Measurements from ENCODE around the gene KLHL17.

Gene KLHL17

DNA sequence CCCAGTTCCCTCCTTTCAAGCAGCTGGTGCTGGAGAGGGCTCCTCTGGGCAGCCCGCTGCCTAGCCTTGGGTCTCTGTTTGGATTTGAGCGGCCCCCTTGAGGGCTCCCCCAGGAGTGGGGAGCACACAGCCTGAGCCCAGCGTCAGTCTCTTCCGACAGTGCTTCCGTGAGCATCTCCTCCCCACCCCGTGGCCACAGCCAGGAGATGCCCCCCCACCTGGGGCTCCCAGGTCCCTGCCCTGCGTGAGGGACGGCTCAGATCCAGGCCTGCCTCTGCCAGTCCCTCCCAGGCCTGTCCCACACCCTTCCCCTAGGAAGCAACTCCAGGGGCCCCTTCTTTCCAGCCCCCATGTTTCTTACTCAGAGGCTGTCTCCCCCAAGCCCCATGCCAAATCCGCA, 33.1 kb upstream of the KLHL17 start:
- Histone ChIP-seq H3K9me2 (ENCODE audit: low read depth, low read length) (no peaks in the 10 kb centered on the region), H3K27me3 (ENCODE audit: insufficient read depth, low read length) (0 out of 2 replicates have a peak, but pooled peaks cover 5% of the 10 kb centered on the region), H3K4me3 (ENCODE audit: low read depth, low read length, poor library complexity, severe bottlenecking) (no peak overlapping the region), H3F3A (ENCODE audit: insufficient read depth, low read length) (no peaks in the 10 kb centered on the region), H3K36me3 (ENCODE audit: insufficient read depth, low read length) (no peaks in the 10 kb centered on the region), H3K79me2 (ENCODE audit: insufficient read depth, low read length) (no peaks in the 10 kb centered on the region), H2AFZ (ENCODE audit: low read length) (no peak overlapping the region), H4K20me1 (ENCODE audit: insufficient read depth, low read length) (no peaks in the 10 kb centered on the region), H3K4me1 (ENCODE audit: insufficient read depth, low read length, severe bottlenecking) (no peaks in the 10 kb centered on the region), H3K27ac (ENCODE audit: low read depth, low read length, poor library complexity, severe bottlenecking) (no peak overlapping the region), H3K9me3 (ENCODE audit: low read length) (no peaks in the 10 kb centered on the region), H3K9ac (ENCODE audit: low read length) (no peak overlapping the region), H3K4me2 (ENCODE audit: low read length) (no peak overlapping the region)
- TF ChIP-seq, protein P1, sequence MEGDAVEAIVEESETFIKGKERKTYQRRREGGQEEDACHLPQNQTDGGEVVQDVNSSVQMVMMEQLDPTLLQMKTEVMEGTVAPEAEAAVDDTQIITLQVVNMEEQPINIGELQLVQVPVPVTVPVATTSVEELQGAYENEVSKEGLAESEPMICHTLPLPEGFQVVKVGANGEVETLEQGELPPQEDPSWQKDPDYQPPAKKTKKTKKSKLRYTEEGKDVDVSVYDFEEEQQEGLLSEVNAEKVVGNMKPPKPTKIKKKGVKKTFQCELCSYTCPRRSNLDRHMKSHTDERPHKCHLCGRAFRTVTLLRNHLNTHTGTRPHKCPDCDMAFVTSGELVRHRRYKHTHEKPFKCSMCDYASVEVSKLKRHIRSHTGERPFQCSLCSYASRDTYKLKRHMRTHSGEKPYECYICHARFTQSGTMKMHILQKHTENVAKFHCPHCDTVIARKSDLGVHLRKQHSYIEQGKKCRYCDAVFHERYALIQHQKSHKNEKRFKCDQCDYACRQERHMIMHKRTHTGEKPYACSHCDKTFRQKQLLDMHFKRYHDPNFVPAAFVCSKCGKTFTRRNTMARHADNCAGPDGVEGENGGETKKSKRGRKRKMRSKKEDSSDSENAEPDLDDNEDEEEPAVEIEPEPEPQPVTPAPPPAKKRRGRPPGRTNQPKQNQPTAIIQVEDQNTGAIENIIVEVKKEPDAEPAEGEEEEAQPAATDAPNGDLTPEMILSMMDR (IDR thresholded peaks at IDR 0.05; ENCODE audit: low read length) = no peak
- no peak for TF ChIP-seq EZH2 (IDR thresholded peaks at IDR 0.05; ENCODE audit: borderline replicate concordance, low read length)

DNA sequence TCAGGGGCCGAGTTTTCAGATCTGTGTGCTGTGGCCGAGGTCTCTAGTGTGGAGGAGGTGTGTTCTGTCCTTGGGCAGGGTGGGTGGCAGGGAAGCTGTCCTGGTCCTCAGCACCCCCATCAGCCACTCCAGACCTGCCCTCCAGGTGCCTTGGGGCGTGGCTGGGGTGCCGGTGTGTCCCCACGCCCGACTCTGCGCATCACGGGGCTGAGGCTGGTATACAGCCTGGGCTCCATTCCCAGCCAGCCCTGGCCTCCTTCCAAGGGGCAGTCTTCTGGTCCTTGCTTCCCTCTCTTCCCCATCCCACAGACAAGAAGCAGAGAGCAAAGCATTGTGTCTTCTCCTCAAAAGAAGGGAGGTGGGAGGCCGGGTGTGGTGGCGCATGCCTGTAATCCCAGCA, 32.6 kb upstream of the KLHL17 start:
- H3K27me3 ChIP-seq (ENCODE audit: insufficient read depth, low read length) = 0 out of 2 replicates have a peak, but pooled peaks cover 7% of the 10 kb centered on the region
- no peak overlapping the region for H3K9ac ChIP-seq (ENCODE audit: low read length)
- no peak overlapping the region for H2AFZ ChIP-seq (ENCODE audit: low read length)
- no peaks in the 10 kb centered on the region for H3K36me3 ChIP-seq (ENCODE audit: insufficient read depth, low read length)
- H3K9me3 ChIP-seq (ENCODE audit: low read length) = no peaks in the 10 kb centered on the region
- no peaks in the 10 kb centered on the region for H4K20me1 ChIP-seq (ENCODE audit: insufficient read depth, low read length)
- no peaks in the 10 kb centered on the region for H3K79me2 ChIP-seq (ENCODE audit: insufficient read depth, low read length)
- H3K4me2 ChIP-seq (ENCODE audit: low read length) = no peak overlapping the region
- H3K9me2 ChIP-seq (ENCODE audit: low read depth, low read length) = no peaks in the 10 kb centered on the region
- TF ChIP-seq, protein P1 (IDR thresholded peaks at IDR 0.05; ENCODE audit: low read length) = no peak
- TF ChIP-seq EZH2 (IDR thresholded peaks at IDR 0.05; ENCODE audit: borderline replicate concordance, low read length) = no peak
- no peaks in the 10 kb centered on the region for H3K4me1 ChIP-seq (ENCODE audit: insufficient read depth, low read length, severe bottlenecking)
- H3K27ac ChIP-seq (ENCODE audit: low read depth, low read length, poor library complexity, severe bottlenecking) = no peak overlapping the region
- no peaks in the 10 kb centered on the region for H3F3A ChIP-seq (ENCODE audit: insufficient read depth, low read length)
- no peak overlapping the region for H3K4me3 ChIP-seq (ENCODE audit: low read depth, low read length, poor library complexity, severe bottlenecking)

DNA sequence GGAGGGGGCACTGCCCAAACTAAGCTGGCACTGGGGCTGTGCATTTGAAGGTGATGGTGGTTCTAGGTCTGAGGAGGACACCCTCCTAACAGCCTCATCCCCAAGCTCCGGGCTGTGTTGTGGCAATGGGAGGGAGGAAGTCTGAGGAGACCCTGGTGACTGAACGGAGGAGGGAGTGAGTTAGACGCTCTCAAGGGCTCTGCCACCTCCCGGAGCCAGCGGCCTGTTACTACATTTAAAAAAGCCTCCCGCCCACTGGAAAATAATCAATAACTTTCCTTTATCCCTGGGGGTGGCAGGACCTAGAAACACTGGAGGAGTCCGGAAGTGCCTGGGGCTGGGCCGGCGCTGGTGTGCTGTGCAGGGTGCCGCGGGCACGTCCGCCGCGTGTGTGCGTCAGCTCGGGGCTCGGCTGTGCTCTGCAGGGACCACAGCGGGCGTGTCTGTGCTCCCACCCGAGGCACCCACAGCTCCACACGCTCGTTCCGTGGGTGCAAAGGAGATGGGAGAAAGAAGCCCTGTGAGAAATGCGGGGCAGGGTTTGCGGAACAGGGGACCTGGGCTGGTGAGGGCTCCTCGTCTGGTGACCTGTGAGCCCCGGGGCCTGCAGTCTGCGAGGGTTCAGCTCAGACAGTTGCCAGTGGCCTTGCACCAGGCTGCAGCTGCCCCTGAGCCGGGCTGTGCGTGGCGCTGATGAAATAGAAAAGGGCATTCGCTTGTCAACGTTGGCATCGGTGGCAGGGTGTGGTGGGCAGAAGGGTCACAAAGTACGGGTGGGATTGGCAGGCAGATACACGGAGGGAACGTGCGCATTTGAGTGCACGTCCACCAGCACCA, 31.3 kb upstream of the KLHL17 start:
- Histone ChIP-seq H3K27me3 (ENCODE audit: insufficient read depth, low read length) (0 out of 2 replicates have a peak, but pooled peaks cover 11% of the 10 kb centered on the region), H3K36me3 (ENCODE audit: insufficient read depth, low read length) (no peaks in the 10 kb centered on the region), H3K27ac (ENCODE audit: low read depth, low read length, poor library complexity, severe bottlenecking) (no peak overlapping the region), H3K4me1 (ENCODE audit: insufficient read depth, low read length, severe bottlenecking) (no peaks in the 10 kb centered on the region), H3K79me2 (ENCODE audit: insufficient read depth, low read length) (no peaks in the 10 kb centered on the region), H3K4me2 (ENCODE audit: low read length) (no peak overlapping the region), H3F3A (ENCODE audit: insufficient read depth, low read length) (no peaks in the 10 kb centered on the region), H4K20me1 (ENCODE audit: insufficient read depth, low read length) (no peaks in the 10 kb centered on the region), H3K9me2 (ENCODE audit: low read depth, low read length) (no peaks in the 10 kb centered on the region), H3K4me3 (ENCODE audit: low read depth, low read length, poor library complexity, severe bottlenecking) (no peak overlapping the region), H3K9ac (ENCODE audit: low read length) (no peak overlapping the region), H2AFZ (ENCODE audit: low read length) (no peak overlapping the region), H3K9me3 (ENCODE audit: low read length) (no peaks in the 10 kb centered on the region)
- TF ChIP-seq, protein P1 (IDR thresholded peaks at IDR 0.05; ENCODE audit: low read length) = no peak
- no peak for TF ChIP-seq EZH2 (IDR thresholded peaks at IDR 0.05; ENCODE audit: borderline replicate concordance, low read length)
